ENCODE data around the gene ZNF335.

GRCh38 chr20:46014517-46015396 is 42.8 kb upstream of the ZNF335 start:
- TF ChIP-seq CTCF (IDR thresholded peaks at IDR 0.05) = no peak
- no peak for TF ChIP-seq POLR2A (IDR thresholded peaks at IDR 0.05)

Data from right lobe of liver (tissue), 4 donors.